Coronary artery (tissue), 2 donors: ENCODE results near the gene DCLK1.

Experiments used
- DNase-seq: peaks from one replicate; pipeline ENCODE4 v3.0.0-alpha.2; 2017; ENCODE audit warnings: low spot score
- H3K27ac ChIP-seq, 2 donors: fragments of 200-600 bp; sonication (generic); one replicate each; pipeline ENCODE4 v1.5.1; 2016 to 2019
- H3K4me3 ChIP-seq: fragments of 200-600 bp; sonication (generic); 2 replicates; pipeline ENCODE4 v1.5.1; 2016; ENCODE audit warnings: mild to moderate bottlenecking, moderate library complexity
- TF ChIP-seq, protein P1 (sequence below): fragments of 200-600 bp; sonication (generic); IDR thresholded peaks from one replicate; pipeline ENCODE4 v1.5.1; 2019; ENCODE audit warnings: antibody characterized with exemption

Gene DCLK1

DNA sequence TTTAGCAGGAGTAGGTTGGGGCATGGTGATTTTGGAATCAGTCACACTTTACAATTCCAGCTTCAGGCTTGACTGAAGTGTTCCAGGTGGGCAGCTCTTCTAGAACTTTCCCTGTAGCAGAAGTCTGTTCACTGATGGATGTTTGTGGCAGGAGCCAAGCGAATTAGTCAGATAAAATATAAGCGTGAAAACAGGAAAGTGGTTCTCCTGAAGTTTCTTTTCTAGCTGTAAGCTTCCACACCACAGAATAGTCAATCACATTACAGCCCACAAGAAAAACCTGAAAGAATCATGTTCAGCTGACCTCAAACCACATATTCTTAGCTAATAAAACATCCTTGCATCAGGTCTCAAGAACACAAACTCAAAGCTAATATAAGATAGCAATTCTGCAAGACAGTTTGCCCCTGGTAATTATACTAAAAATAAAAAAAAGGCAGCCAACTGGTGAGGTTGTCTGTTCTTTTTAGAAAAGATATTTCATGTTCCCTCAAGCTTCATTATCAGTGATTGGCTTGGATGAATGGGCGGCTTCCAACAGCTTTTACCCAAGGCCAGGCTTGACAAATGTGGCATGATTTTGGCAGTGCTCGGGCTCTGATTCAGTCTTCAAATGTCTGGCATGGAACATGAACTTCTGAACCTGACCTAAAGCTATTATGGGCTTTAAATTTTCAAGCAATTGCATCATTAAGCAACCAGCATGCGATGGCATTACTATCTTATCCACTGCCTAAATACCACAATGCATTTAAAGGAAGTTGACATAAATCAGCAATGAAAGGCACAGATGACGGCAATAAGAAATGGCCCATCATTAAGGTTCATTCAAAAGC lies 136.8 kb downstream of the DCLK1 start:
- DNase-seq, result peak; percentile 87
- Histone ChIP-seq H3K27ac (peak overlapping the region; percentile 31 to 65), H3K4me3 (no peak overlapping the region)
- TF ChIP-seq, protein P1, sequence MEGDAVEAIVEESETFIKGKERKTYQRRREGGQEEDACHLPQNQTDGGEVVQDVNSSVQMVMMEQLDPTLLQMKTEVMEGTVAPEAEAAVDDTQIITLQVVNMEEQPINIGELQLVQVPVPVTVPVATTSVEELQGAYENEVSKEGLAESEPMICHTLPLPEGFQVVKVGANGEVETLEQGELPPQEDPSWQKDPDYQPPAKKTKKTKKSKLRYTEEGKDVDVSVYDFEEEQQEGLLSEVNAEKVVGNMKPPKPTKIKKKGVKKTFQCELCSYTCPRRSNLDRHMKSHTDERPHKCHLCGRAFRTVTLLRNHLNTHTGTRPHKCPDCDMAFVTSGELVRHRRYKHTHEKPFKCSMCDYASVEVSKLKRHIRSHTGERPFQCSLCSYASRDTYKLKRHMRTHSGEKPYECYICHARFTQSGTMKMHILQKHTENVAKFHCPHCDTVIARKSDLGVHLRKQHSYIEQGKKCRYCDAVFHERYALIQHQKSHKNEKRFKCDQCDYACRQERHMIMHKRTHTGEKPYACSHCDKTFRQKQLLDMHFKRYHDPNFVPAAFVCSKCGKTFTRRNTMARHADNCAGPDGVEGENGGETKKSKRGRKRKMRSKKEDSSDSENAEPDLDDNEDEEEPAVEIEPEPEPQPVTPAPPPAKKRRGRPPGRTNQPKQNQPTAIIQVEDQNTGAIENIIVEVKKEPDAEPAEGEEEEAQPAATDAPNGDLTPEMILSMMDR, result no peak

GRCh38 chr13:35993686-35994085 lies 137.5 kb downstream of the DCLK1 start:
- Histone ChIP-seq H3K4me3 (no peak overlapping the region), H3K27ac (peak overlapping the region; percentile 31 to 65)
- DNase-seq, result no peak
- TF ChIP-seq, protein P1, result no peak

GRCh38 chr13:35992964-35993363 lies 138.2 kb downstream of the DCLK1 start:
- TF ChIP-seq, protein P1, result no peak
- Histone ChIP-seq H3K27ac (no peak overlapping the region), H3K4me3 (no peak overlapping the region)
- no peak for DNase-seq

DNA sequence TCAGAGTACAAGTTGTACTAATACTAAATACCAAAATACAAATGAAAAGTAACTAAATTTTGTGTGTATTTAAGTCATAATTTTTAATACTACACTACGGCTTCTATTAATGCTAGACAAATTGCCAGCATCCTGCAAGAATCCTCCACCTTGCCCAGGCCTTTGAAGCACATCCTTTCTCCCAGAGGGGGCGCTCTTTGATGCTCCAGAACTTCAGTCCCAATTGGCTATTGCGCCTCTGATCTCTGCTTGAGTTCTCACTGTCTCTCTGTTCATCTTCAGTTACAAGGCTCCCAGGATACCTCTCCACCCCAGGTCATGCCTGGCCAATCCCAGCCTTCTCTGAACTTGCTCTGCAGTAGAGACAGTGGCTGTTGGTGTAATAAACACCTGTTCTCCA lies 141.0 kb downstream of the DCLK1 start:
- H3K27ac ChIP-seq, result no peak overlapping the region
- H3K4me3 ChIP-seq, result no peak overlapping the region
- TF ChIP-seq, protein P1, result no peak
- DNase-seq, result no peak

DNA sequence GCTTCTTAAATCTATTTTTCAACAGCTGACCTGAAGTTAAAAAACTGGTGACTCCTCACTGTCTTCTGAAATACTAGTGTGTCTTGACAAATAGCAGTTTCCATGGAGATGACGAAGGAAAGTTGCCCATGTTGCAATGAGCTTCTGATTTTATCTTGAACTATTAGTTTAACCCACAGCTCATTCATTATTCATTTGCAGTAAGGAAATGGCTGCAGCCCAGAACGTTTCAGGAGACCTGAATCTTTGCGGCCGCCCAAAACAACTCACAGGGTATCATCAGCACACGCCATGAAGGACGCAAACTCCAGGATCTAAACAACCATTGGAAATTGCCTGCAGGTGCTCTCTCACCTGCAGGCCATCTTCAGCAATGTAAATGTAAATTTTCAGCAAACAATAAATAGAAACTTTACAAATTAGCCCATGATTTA lies 142.5 kb downstream of the DCLK1 start:
- TF ChIP-seq, protein P1, result no peak
- H3K27ac ChIP-seq, result no peak overlapping the region
- no peak for DNase-seq
- no peak overlapping the region for H3K4me3 ChIP-seq

GRCh38 chr13:35987572-35988513 lies 143.3 kb downstream of the DCLK1 start:
- Histone ChIP-seq H3K4me3 (no peak overlapping the region), H3K27ac (no peak overlapping the region)
- no peak for DNase-seq
- TF ChIP-seq, protein P1, result no peak
